ENCODE results near the gene DYNLT2. TPM values are rescaled to one million over a fixed set of nuclear protein-coding genes. Genes with fewer than 3 reads are reported as not detected.

The DYNLT2 gene
- total RNA-seq, 3 donors from 2014 or later: 1.9 to 2.6 (median 2.3) TPM

DNA sequence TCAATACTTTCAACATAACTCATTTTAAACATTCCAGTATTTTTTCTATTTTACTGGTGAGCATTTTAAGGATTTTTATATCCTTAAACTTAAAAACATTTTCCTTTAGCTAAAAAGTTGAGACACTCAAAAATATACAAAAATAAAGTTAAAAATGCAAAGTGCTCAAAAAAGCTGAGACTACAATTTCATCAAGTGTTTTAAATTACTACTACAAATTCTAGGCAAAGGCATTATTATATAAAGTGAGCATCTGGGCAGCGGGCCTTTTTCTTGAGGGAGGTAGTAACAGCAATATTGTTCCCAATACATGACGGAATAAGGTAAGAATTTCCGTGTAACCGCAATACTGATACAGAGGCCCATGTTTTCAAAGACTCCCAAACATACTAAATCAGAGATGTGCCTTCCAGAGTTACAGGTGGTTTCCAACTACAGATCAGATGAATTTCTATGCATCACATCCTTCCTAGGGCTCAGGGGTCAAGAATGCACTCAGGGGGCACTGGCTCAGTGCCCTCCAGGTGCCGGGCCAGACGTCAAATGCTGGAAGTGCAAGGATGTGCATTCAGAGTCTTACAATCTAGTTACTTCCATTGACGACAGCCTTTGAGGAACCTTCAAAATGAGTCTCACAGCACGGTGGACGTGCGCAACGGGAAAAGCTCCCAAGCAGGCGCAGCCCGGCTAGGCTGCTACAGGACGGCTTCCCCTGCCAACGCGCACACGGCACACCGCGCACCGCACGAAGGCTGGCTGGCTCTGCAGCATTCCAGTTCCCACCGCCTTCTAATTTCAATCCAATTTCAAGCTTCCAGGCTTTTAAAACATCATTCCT lies 28.8 kb downstream of the DYNLT2 start:
- Histone ChIP-seq H3K4me1 (peaks cover 0 to 9% of the 10 kb centered on the region in 2 donors), H3K4me3 (peak overlapping the region; percentile 48 to 91 (median 77)), H3K27me3 (no peaks in the 10 kb centered on the region), H3K36me3 (no peaks in the 10 kb centered on the region), H3K9me3 (no peaks in the 10 kb centered on the region), H3K27ac (peak overlapping the region; percentile 95 to 98)
- intact Hi-C loops (cut with DNase I; ENCODE audit: low total_unique reads): no loop called here
- DNase-seq (ENCODE audit: low spot score in 2 of 2): peak; percentile 32 to 59
- TF ChIP-seq, protein P1, sequence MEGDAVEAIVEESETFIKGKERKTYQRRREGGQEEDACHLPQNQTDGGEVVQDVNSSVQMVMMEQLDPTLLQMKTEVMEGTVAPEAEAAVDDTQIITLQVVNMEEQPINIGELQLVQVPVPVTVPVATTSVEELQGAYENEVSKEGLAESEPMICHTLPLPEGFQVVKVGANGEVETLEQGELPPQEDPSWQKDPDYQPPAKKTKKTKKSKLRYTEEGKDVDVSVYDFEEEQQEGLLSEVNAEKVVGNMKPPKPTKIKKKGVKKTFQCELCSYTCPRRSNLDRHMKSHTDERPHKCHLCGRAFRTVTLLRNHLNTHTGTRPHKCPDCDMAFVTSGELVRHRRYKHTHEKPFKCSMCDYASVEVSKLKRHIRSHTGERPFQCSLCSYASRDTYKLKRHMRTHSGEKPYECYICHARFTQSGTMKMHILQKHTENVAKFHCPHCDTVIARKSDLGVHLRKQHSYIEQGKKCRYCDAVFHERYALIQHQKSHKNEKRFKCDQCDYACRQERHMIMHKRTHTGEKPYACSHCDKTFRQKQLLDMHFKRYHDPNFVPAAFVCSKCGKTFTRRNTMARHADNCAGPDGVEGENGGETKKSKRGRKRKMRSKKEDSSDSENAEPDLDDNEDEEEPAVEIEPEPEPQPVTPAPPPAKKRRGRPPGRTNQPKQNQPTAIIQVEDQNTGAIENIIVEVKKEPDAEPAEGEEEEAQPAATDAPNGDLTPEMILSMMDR (IDR thresholded peaks at IDR 0.05): no peak
- TF ChIP-seq POLR2AphosphoS5 (IDR thresholded peaks at IDR 0.05) (peak in 1 of 3 donors; percentile 22), POLR2A (IDR thresholded peaks at IDR 0.05) (no peak)

DNA sequence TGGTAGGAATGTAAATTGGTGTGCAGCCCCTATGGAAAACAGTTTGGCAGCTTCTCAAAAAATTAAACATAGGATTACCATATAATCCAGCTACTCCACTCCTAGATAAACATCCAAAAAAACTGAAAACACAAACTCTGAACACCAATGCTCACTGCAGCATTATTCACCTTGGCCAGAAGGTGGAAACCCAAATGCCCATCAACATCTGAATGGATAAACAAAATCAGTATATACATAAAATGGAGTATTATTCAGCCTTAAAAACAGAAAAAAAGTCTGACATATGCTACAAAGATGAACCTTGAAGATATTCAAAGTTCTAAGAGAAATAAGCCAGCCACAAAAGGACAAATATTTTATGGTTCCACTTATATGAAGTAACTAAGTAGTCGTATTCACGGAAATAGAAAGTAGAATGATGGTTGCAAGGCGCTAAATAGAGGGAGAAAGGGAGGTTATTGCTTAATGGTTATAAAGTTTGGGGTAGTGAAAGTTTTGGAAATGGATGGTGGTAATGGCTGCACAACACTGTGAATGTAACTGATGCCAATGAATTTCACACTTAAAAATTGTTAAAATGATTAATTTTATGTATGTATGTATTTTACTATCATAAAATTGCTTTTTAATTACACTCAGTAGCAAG lies 31.0 kb downstream of the DYNLT2 start:
- no peak for DNase-seq (ENCODE audit: low spot score in 2 of 2)
- H3K9me3 ChIP-seq: no peaks in the 10 kb centered on the region
- no peaks in the 10 kb centered on the region for H3K27me3 ChIP-seq
- no peak overlapping the region for H3K27ac ChIP-seq
- TF ChIP-seq POLR2AphosphoS5 (IDR thresholded peaks at IDR 0.05) (no peak), POLR2A (IDR thresholded peaks at IDR 0.05) (no peak)
- TF ChIP-seq, protein P1 (IDR thresholded peaks at IDR 0.05): no peak
- H3K4me3 ChIP-seq: no peak overlapping the region
- intact Hi-C loops (cut with DNase I; ENCODE audit: low total_unique reads): no loop called here
- H3K36me3 ChIP-seq: no peaks in the 10 kb centered on the region
- H3K4me1 ChIP-seq: peaks cover 0 to 9% of the 10 kb centered on the region in 2 donors

DNA sequence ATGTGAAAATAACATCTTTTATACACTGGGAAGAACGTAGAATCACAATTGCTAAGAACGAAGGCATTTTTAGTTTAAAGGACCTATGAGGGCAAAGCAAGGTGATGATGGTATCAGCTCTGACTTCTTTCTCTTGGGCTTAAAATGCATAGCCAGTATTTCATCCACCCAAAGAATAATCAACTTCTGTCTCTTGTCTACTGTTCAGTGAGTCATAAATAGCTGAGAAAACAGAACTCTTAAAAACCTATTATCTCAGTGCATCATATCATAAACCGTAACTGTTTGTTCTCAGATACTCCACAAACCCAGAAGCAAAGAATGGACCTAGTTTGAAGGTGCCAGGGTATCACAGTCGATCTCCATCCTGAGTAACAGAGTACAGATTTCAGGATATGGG lies 32.3 kb downstream of the DYNLT2 start:
- Histone ChIP-seq H3K36me3 (no peaks in the 10 kb centered on the region), H3K27me3 (no peaks in the 10 kb centered on the region), H3K27ac (no peak overlapping the region), H3K9me3 (no peaks in the 10 kb centered on the region), H3K4me1 (peaks cover 0 to 9% of the 10 kb centered on the region in 2 donors), H3K4me3 (no peak overlapping the region)
- intact Hi-C loops (cut with DNase I; ENCODE audit: low total_unique reads): no loop called here
- DNase-seq (ENCODE audit: low spot score in 2 of 2): no peak
- TF ChIP-seq POLR2AphosphoS5 (IDR thresholded peaks at IDR 0.05): no peak
- TF ChIP-seq POLR2A (IDR thresholded peaks at IDR 0.05): no peak
- TF ChIP-seq, protein P1 (IDR thresholded peaks at IDR 0.05): no peak

GRCh38 chr6:169714595-169714994 lies 36.8 kb downstream of the DYNLT2 start:
- no peak for TF ChIP-seq POLR2AphosphoS5 (IDR thresholded peaks at IDR 0.05)
- TF ChIP-seq, protein P1 (IDR thresholded peaks at IDR 0.05): no peak
- Histone ChIP-seq H3K27me3 (no peaks in the 10 kb centered on the region), H3K27ac (no peak overlapping the region), H3K4me3 (no peak overlapping the region), H3K36me3 (peaks cover 8% of the 10 kb centered on the region), H3K9me3 (no peaks in the 10 kb centered on the region), H3K4me1 (no peaks in the 10 kb centered on the region)
- no peak for DNase-seq (ENCODE audit: low spot score in 2 of 2)
- intact Hi-C loops (cut with DNase I; ENCODE audit: low total_unique reads): no loop called here

DNA sequence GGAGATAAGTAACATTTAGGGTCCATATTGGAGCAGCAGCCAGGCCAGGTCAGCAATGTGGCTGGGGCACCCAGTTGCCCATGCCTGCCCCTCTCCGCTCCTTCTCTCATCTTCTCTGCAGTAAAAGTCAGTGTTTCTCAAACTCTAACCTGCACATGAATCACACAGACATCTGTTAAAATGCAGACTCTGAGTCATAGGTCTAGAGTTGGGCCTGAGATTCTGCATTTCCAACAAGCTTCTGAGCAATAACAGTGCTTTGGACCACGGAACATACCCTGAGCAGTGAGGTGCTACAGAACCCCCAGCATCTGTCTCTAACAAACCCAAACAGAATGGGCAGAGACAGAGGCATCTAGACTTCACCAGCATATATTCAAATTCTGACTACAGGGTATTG lies 37.2 kb downstream of the DYNLT2 start:
- Histone ChIP-seq H3K9me3 (no peaks in the 10 kb centered on the region), H3K4me3 (no peak overlapping the region), H3K27me3 (no peaks in the 10 kb centered on the region)

More for the DNA sequence above, 37.2 kb downstream of the DYNLT2 start:
- no peak for DNase-seq (ENCODE audit: low spot score in 2 of 2)
- Histone ChIP-seq H3K27ac (no peak overlapping the region), H3K36me3 (peaks cover 8% of the 10 kb centered on the region), H3K4me1 (no peaks in the 10 kb centered on the region)
- TF ChIP-seq POLR2AphosphoS5 (IDR thresholded peaks at IDR 0.05) (no peak), POLR2A (IDR thresholded peaks at IDR 0.05) (no peak)
- TF ChIP-seq, protein P1 (IDR thresholded peaks at IDR 0.05): no peak
- intact Hi-C loops (cut with DNase I; ENCODE audit: low total_unique reads): no loop called here
